GM21619 (cell line): ENCODE measurements around the gene FBXO15.

Experiments
- ATAC-seq: cut with Tn5 transposase; IDR thresholded peaks from one replicate; pipeline ENCODE4 v1.9.1; 2021; ENCODE audit not compliant: unreplicated experiment

Gene FBXO15

GRCh38 chr18:74147779-74148542 lies at the start of gene FBXO15, which contains the start of gene TIMM21:
Gene FBXO15 (minus strand): TSS chr18:74147834. CDS start chr18:74147785, 49 bp downstream.
Gene TIMM21 (plus strand): TSS chr18:74148523. CDS start chr18:74148809, 286 bp downstream.
- ATAC-seq: peak; percentile 87

GRCh38 chr18:74196220-74197119 lies 48.8 kb upstream of the FBXO15 start:
- peak; percentile 83 for ATAC-seq

- no peak for ATAC-seq
Observed at GRCh38 chr18:74194691-74195090, 47.1 kb upstream of the FBXO15 start.

DNA sequence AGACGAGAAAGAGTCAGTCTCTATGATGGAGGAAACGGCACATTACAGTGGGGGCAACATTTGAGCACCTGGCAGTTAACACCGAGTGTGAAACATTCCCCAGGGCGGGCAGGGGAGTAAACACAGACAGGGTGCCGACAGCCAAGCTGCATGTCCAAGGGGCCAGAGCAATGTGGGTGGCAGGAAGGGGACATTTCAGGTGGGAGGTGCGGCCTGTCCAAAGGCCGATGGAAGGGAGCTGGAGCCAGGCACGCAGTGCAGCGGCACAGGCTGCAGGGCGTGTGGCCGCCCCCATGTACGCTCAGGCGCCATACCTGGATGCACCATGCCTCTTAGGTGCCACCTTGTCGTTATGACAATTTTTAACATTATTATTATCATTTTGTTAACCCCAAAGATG lies 43.9 kb upstream of the FBXO15 start:
- no peak for ATAC-seq

DNA sequence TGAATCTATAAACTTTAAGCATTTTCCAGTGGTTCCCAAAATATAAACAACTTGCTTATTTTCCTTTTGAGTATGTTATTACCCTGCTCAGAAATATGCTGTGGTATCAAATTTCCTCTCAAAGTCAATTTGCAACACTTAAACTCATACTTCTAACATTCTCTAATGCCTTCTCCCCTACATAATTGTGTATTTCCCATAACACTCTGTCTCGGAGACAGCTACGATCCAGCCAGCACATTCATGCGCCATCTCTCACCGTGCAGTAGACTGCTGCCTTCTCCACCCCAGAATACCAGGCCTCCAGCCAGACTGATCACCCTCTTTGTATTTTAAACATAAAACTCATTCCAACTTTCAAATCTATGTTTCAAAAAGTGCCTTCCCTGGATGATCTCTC lies 42.5 kb upstream of the FBXO15 start:
- no peak for ATAC-seq

DNA sequence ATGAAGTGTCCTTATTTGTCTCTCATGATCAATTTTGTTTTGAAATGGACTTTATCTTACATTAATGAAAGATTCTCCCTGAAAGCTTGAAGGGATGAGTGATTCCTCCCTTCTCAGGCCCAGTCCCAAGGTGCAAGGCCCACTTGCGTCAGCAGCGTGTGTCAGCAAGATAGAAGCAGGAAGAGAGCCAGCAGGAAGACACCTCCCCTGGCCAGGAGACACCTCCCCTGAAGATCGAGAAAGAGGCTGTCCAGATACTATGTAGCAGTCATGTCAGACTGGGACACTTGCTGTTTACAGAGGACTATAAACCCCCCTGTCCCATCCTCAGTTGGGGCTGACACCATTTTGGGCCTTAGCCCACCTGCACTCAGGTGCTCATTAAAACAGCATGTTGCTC lies 39.0 kb upstream of the FBXO15 start:
- ATAC-seq: no peak

GRCh38 chr18:74185860-74186259 lies 38.2 kb upstream of the FBXO15 start:
- ATAC-seq: no peak

GRCh38 chr18:74184875-74185274 lies 37.2 kb upstream of the FBXO15 start:
- ATAC-seq: no peak

GRCh38 chr18:74183130-74183529 lies 35.5 kb upstream of the FBXO15 start:
- ATAC-seq: no peak

DNA sequence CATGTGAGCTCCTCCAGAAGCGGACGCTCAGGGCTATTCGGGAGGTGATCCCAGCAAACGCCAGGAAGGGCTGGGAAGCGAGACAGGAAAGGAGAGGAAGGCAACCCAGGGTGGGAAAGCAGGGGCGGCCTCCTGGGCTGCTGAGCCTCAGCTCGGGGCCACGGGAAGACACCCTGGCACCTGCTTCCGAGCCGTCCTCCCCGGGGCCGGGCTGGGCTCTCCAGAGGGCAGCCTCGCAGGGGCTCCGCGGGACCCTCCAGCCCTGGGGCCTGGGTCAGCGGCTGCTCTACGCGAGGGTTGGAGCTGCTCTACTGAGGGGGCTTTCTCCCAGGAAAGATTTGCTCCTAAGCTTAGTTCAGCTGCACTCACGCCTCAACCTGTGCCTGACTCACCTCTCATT lies 34.7 kb upstream of the FBXO15 start:
- no peak for ATAC-seq

DNA sequence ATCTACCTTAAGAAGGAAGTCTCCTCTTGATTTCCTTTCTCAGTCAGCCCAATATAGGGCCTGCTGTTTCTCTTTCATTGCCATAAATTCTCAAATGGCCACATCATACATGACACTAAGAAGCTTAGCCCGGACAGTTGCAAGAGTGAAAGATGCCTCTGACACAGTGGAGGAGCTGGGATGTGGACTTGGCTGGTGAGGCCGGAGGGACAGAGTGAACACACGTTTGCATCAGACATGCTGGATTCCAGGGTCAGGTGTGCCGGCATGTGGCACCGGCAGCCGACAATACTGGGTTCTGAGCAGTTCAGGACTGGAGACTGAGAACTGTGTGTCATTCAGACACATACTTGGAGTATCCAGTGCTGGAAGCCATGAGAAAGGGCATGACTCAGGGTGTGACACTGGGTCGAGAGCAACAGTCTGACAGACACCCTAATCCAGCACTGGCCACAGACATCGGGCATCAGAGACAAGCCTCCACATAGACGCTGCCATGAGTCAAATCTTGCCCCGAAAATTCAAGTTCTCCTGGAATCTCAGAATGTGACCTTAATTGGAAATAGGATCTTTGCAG lies 32.1 kb upstream of the FBXO15 start:
- no peak for ATAC-seq

- no peak for ATAC-seq
Observed at GRCh38 chr18:74178884-74179283, 31.2 kb upstream of the FBXO15 start.

- ATAC-seq: no peak
Observed at GRCh38 chr18:74175658-74176057, 28.0 kb upstream of the FBXO15 start.

DNA sequence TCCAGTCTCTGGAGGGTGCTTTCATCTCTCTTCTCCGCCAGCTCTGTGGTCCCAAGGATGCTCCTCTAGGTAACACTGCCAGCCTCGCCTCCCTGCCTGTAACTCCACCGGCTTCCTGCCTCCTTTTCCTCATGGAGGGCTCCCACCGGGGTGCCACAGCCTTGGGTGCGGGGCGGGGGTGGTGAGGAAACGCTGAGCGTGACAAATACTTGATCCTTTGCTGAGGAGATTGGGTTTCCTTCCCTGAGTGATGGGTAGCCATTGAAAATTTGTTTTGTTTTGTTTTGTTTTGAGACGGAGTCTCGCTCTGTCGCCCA lies 25.8 kb upstream of the FBXO15 start:
- no peak for ATAC-seq

DNA sequence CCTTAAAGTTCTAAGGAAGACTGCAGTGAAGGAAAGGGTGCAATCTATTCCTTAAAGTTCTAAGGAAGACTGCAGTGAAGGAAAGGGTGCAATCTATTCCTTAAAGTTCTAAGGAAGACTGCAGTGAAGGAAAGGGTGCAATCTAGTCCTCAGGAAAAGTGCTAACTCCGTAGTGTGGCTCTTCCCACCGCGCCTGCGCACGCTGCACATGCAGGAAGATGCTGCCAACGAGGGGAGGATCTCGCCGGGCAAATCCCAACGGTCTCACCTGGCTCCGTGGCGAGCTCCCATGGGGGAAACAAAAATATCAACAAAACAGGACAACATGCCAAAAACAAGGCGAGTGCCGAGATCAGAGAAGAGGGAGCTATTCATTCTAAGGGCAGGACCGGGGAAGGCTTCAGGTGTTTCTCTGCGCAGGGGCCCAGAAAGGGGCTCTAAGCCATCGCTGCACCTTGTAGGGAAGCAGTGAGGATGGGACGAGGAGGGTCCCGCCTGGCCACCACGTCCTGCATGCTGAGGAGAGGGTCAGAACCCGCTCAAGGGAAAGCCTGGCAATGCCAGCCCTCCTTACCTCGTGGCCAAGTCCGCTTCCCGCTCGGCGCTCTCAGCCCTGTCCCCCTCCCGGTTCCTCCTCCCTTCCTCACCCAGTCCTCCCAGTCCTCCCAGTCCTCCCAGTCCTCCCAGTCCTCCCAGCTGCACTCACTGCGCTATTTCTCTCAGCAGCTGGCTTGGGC lies 25.2 kb upstream of the FBXO15 start:
- ATAC-seq: no peak

DNA sequence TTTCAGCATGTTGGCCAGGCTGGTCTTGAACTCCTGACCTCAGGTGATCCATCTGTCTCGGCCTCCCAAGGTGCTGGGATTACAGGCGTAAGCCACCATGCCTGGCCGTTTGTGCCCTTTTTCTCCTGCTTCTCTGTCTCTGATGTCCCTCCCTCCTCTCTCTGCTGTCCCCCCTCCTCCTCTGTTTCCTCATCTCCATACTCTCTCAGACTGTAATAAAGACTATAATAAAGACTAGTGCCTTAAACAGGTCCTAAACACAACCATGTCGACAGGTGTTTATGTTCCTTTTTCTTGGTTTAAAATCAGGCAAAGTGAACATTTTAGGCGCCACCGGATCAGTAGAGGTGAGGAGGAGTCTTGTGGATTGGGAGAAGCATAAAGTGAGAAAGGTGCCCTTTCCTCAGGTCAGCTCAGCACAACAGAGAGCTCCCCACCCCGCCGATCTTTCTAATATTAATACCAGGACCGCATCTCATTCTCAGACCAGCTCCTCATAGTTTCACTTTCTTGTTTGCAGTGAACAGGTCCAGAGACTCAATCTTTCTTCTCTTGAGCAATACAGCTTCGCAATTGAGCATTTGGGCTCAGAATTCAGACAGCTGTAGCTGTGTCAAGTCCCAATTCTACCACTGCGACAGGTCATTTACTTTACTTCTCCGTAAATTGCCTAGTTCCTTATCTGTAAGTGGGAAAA lies 24.4 kb upstream of the FBXO15 start:
- ATAC-seq: peak; percentile 98

GRCh38 chr18:74166386-74166785 lies 18.8 kb upstream of the FBXO15 start:
- no peak for ATAC-seq

DNA sequence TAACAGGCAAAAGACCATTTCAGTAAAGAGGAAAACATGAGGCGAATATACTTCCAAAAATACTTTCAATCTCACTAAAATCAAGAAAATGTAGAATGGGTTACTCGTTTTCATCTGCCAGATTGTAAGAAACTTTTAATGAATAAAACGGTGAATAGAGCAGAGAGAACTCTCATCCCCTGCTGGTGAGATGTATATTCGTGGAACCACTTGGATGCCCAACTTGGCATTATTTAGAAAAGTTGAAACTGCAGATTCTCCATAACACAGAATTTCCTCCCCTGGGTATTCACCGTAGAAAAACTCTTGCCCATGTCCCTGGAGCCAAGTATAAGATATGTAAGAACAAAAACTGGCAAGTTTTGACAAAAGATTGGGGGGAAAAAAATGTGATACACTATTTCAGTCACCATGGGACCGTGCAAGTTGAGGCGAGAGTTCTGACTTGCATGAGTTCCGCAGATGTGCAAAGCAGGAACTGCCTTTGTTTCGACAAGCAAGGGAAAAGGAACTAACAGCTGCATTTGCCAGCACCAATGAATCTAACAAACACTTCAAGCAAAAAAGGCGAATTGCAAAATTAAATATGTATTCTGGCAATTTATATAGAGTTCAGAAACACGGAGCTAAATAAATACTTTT lies 15.5 kb upstream of the FBXO15 start:
- peak; percentile 64 for ATAC-seq

DNA sequence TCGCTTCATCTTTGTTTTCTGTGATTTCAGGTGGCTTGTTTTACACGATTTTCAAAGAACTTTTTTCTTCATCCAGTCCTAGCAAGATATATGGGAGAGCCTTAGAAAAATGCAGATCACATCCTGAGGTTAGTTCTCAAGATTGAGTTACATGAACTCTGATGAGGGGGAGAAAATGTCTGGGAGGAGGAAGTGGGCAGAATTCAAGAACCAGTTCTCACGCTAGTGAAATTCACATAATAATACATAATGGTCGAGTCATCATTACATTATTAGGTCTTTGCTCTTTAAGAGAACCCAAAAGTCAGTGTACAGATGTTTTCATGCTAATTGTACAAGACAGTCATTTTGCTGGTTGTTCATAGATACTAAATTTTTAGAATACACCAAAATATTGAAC lies 7.6 kb upstream of the FBXO15 start:
- ATAC-seq: no peak

DNA sequence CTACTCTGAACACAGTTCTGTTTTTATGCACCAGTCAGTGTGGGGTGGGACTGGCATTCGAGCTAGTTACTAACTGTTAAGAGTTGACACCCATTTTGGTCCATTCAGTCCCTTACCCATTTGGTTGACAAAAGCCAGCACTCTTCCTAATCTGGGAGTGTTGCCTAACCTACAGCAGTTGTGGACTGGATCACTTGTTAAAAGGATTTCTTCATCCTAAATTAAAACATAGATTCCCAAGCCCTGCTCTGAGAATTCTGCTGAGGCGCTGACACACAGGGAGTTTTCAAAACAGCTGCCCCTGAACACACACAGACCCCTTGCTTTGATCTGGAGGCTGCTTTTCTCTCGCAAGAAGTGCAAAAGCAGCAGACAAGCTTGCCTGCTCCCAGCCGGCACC lies 7.1 kb upstream of the FBXO15 start:
- ATAC-seq: no peak
